GM18870 (cell line): ENCODE measurements around the gene SURF2.
"Not testable (repeated sequence)": the region's sequence is repeated elsewhere in the genome, so short reads cannot be mapped to it uniquely, and the experiment has no call there.

Source experiments
- ATAC-seq: cut with Tn5 transposase; IDR thresholded peaks from one replicate; pipeline ENCODE4 v1.9.1; 2021; ENCODE audit warnings: moderate library complexity; ENCODE audit not compliant: unreplicated experiment

The SURF2 gene

DNA sequence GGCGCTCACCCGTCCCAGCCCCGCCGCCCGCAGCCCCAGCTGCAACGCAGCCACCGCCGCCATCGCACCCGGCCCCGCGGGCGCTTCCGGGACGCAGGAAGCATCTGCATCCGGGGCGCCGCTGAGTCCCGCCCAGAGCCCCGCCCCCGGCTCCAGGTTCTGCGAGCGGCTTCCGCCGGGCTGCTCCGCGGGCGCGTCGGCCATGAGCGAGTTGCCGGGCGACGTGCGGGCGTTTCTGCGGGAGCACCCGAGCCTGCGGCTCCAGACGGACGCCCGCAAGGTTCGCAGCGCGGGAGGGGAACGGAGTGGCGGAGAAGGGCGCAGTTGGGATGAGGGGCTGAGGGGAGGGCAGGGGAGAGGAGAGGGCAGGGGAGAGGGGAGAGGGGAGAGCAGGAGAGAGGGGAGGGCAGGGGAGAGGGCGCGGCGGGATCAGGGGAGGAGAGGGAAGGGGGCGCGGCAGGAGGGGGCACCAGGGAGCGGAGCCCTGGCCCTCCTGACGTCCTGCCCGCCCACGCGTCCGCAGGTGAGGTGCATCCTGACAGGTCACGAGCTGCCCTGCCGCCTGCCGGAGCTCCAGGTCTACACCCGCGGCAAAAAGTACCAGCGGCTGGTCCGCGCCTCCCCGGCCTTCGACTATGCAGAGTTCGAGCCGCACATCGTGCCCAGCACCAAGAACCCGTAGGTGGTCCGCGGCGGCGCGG, at the start of gene SURF2, which contains the start of gene SURF1:
TSS of gene SURF2 (plus strand) at position 160 of the 701 bp plus-strand sequence. CDS start at position 203, 43 bp downstream.
TSS of gene SURF1 (minus strand) at position 97 of the 701 bp plus-strand sequence. CDS start at position 63, 34 bp downstream.
- no peak for ATAC-seq

DNA sequence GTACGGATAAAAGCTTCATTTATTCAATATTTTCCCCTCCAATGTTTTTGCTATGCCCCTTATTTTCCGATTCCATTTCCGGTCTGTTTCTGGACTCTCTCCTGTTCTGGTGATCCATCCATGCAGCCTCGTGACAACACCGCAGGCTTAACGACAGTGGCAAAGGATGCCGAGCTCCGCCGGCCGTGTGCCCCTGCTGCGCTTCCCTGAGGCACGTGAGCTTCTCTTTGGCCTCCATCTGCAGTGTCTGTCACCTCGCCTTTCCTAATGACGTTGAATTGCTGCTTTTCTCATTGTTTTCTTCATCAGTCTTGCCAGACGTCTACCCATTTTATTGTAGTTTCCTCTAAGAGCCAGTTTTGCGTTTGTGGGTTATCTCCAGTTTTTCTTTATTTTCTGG, 49.0 kb upstream of the SURF2 start:
- no peak for ATAC-seq

DNA sequence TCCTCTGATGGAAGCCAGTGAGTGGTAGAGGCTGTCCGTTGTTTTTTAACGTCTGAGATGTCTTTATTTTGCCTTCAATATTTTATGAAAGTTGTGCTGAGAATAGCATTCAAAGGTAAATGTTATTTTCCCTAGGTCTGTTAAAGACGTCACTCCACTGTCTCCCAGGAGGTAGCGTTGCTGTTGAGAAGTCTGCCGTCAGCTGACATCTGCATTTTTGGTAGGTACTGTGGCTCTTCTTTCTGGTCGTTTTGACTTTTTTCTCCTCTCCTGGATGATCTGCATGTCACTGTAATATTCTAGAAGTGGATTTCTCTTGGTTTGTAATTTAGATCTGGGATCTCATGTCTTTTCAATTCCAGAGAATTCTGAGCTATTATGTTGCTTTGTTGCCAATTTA, 46.7 kb upstream of the SURF2 start:
- no peak for ATAC-seq

DNA sequence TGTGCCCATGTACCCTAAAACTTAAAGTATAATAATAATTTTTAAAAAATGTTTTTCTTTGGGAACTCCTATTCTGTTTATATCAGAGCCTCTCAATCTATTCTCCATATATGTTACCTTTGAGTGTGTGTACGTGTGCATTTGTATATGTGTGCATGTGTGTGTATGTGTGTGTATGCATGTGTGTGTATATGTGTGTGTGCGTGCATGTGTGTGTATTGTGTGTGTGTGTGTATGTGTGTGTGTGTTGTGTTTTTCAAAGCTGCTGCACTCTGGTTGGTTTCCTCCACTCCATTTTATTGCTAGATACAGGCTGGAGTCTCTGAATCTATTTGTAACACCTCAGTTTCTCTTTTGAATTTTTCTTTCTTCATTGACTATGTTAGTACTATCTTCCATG, 40.4 kb upstream of the SURF2 start:
- ATAC-seq, result no peak

DNA sequence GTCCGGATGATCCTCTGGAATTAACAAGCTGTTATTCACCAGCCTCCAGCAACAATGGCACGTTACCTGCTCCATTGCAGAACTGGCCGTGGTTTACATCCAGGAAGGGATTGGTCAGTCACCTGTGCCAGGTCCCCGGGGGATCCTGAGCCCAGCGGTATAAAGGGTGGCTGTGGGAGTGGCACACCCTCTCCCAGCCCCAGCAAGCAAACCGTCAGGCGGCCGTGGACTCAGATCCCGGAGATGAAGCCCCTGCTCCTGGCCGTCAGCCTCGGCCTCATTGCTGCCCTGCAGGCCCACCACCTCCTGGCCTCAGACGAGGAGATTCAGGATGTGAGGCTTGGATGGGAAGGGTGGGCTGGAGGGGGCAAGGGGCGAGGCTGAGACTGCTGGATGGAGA, 38.8 kb upstream of the SURF2 start:
- ATAC-seq, result not testable (repeated sequence)

DNA sequence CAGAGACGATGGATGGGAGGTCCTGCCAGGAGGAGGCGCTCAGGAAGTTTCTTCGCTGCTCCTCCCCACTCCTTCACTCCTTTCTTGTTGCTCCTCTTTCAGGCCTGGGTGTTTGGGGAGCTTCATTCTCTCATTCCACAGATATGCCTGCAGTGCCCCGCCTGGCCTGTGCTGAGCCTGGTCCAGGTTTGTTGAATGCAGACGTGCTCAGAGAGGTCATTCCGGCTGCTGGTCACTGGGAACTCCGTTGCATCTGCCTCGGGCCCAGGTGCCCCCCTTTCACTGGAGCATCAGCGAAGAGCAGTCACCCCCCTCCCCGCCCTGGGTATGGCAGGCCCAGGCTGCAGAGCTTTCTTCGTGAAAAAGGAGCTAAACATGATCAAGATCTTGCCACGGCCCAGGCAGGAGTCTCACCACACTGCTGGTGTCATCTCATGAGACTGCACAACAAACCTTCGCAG, 35.9 kb upstream of the SURF2 start:
- ATAC-seq, result no peak

DNA sequence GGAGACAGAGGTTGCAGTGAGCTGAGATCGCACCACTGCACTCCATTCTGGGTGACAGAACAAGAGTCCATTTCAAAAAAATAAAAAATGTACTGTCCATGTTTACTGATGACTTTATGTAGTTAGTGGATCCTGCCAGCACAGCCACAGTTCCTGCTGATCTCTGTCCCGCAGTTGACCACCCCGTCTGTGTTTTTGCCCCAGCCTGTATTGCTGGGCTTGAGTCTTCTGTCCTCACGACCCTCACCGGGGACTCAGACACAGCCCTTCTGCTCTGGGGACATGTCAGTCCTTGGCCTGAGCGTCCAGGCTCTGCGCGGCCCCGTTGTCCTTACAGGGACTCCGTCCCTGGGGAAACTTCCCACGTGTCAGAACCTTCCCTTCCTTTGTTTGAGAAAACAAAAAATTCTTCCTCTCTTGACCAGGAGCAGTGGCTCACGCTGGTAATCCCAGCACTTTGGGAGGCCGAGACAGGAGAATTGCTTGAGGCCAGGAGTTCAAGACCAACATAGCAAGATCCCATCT, 34.9 kb upstream of the SURF2 start:
- no peak for ATAC-seq

DNA sequence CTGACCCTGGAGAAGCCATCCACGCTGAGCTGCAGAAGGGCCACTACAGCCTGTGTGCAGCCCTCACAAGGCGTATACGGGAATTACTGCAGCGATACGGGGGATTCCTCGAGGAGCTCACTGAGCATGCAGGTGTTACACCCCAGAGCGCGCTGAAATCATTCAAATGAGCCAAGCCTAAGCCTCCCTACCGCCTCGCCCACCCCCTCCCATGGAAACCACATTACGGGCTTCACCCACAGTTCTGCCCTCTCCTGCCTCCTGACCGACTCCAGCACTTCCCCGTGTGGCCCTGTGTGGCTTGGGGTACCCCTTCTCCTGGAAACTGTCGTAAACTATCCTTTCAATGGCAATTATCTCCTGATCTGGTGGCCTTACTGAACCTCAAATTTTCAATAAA, 33.6 kb upstream of the SURF2 start:
- no peak for ATAC-seq

DNA sequence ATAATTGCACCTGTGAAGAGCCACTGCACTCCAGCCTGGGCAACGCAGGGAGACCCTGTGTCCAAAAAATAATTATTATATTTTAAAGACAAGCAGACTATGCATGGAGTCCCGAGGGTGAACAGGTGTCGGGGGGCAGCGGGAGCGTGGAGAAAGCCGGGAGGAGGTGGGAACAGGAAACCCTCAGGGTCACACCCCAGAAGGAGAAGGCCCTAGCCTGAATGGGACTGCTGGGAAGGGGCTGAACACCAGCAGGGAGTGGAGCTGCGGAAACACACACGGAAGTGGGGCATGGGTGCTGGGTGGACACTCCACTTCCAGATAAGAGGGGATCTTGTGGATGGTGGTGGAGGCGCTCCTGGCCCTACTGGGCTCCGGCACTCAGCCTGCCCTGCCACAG, 33.1 kb upstream of the SURF2 start:
- ATAC-seq, result no peak

DNA sequence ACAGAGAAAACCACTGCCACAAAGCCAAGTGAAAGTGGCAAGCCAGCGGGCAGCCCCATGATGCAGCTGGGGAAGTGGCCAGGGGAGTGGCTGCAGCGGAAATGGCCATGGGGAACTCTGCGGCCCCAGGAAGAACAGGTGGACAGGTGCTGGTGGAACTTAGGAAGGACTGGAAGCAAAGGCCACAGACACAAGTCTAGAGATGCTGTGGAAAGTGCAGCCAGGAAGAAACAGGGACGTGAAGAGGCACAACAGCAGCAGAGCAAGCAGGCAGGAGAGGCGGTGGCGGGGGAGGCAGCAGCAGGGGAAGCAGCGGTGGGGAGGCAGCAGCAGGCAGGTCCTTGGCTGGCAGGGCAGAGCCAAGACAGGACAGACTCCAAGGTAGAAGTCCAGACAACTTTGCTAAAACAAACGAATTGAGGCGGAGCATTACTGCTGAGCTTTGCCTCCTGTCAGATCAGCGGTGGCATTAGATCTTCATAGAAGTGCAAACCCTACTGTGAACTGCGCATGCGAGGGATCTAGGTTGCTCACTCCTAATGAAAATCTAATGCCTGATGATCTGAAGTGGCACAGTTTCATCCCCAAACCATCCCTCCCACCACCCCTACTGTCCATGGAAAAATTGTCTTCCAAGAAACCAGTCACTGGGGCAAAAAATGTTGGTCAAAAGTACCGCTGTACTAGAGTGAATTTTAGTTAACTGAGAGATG, 32.2 kb upstream of the SURF2 start:
- no peak for ATAC-seq

DNA sequence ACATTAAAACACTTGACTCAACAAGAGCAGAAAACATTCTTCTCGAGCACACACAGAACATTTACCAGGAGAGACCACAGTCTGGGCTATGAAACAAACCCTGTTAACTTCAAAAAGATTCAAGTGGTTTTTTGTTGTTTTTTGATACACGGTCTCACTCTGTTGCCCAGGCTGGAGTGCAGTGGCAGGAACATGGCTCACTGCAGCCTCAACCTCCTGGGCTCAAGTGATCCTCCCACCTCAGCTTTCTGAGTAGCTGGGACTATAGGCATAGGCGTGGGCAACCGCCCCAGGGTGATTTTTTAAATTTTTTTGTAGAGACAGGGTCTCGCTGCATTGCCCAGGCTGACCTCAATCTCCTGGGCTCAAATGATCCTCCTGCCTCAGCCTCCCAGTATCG, 29.3 kb upstream of the SURF2 start:
- ATAC-seq, result not testable (repeated sequence)

DNA sequence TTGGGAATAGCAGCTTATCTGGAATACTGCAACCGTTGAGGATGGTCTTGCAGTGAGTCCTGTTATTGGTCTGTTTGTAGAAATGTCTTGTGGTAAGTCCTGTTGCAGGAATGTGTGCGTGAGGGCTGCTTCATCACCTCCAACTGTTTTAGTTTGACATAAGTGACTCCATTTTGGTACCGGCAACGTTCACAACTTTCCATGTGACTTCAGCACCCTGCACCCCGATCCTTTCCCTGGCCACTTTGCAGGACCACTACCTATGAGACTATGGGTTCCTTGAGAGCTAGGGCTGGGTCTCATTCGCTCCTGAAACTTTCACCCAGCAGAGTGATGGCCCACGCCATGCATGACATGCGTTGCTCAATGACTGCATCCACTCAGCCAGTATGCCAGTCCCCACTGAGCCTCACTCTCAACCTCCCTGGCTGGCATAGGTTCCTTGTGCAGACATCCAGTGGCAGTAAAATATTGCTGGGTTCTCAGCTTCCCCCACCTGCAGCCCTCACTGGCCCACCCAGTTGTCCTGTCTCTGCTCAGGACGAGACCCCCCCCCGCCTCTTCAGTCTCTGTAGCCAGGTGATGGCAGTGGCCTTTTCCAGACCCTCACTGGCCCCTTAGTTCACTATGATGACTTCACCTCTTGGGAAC, 28.4 kb upstream of the SURF2 start:
- no peak for ATAC-seq

DNA sequence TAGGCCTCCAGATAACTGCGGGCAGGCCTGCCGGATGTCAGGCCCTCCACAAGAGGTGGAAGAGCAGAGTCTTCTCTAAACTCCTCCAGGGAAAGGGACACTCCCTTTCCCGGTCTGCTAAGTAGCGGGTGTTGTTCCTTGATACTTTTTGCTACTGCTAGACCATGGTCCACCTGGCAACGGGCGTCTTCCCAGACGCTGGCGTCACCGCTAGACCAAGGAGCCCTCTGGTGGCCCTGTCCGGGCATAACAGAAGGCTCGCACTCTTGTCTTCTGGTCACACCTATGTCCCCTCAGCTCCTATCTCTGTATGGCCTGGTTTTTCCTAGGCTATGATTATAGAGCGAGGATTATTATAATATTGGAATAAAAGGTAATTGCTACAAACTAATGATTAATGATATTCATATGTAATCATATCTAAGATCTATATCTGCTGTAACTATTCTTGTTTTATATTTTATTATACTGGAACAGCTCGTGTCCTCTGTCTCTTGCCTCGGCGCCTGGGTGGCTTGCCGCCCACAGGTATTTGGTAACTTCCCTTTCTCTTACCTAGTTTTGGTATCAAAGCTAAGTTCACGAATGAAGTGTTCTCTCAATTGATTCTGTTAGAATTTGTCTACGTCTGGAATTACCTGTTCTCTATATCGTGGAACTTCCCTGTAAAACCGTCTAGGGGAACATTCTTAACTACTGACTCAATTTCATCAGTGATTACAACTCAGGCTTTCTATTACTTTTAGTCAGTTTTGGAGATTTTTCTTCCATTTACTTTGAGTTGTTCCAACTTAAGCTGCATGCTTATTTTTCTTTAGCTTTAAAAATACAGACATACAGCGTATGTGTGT, 26.8 kb upstream of the SURF2 start:
- ATAC-seq, result not testable (repeated sequence)

DNA sequence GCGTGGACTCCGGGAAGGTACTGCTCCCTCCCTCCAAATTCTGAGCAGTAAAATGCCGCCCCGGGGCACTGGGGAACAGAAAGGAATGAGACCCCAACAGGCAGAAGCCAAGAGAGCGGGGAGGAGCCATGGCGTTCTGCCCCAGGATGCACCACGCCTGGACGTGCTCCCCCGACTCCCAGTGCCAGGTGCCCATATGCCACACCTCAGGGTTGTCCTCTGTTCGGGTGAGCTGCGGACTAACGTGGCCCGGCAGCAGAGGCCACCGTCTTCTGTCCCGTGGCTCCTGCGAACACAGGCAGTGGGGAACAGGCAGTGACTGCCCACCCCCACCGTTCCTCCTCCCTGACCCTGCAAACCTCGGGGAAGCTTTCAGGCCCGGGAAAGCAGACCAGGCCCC, 25.1 kb upstream of the SURF2 start:
- ATAC-seq, result no peak

DNA sequence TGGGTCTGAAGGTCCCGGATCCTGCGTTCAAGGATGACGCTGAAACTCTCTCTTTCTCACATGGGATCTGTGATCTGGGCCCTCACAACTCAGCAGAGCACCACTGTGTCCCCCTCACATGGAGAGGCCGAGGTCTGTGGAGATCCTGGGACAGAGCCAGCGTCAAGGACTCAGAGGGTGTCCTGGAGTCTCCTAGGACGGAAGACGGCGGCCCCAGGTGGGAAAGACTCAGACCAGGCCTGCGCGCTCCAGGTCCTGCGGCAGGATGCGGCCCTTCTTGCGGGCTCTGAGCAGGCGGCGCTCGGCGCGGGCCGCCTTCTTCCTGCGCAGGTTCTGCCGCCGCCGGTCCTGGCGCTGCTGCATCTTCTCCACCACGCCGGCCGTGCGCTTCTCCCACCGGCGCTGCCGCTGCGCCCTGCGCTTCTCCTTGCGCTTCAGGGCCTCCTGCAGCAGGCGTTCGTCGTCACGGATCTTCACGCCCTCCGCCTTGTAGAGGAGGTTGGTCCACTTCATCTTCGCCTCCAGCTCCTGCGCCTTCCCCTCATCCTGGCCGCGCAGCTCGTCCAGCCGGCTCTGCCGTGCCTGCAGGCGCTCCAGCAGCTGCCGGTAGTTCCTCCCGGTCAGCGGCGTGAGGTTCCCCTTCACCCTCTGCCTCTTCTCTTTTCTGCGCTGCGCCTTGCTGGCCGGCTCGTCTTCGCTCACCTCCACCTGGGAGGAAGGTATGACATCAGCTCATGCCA, 24.5 kb upstream of the SURF2 start:
- no peak for ATAC-seq

DNA sequence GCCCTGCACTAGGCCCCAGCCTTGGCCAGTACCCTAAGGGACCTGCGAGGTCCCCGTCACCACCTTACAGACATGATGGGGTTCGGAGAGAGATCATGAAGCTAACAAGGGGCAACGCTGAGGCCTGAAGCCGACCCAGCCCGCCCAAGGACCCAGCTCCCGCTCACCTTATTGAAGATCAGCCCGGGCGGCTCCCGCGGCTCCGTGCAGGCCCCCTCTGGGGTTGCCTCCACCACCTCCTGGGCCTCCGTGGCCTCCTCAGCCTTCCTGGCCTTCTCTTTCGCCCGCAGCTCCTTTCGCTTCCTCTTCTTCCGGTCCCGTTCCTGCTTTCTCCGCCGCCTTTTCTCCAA, 24.0 kb upstream of the SURF2 start:
- no peak for ATAC-seq

DNA sequence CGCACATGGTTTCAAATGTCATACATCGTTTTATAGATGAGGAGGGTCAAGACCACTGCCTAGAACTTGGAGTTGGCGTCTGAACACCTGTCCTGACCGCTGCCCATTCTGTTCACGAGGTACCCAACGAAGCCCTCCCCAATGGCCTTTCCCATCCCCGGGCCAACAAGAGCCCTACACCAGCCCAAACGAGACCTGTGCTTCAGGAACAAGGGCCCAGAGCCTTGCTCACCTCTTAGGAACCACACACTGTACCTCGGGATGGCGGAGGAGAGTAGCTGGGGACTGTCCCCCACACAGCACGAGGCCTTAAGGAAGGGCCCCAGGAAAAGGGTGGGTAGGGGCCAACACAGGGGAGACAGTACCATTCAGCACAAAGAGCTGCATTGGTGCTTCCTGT, 23.3 kb upstream of the SURF2 start:
- ATAC-seq, result no peak

DNA sequence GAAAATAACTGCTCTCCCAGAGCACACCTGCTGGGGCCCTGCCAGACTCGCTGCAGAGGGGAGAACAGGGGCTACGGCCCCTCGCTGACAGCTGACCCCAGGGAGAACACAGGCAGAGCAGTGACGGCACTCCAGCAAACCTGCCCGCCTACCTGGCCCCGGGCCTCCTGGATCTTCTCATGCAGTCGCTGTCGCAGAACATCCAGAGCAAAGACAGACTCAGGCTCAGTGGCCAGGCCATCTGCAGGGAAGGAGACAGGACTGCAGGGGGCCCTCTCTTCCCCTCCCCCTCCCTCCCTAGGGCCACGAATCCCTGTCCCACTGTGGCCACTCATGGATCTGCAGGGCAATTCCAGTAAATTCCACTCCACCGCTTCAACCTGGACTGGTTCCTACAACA, 22.8 kb upstream of the SURF2 start:
- ATAC-seq, result no peak

DNA sequence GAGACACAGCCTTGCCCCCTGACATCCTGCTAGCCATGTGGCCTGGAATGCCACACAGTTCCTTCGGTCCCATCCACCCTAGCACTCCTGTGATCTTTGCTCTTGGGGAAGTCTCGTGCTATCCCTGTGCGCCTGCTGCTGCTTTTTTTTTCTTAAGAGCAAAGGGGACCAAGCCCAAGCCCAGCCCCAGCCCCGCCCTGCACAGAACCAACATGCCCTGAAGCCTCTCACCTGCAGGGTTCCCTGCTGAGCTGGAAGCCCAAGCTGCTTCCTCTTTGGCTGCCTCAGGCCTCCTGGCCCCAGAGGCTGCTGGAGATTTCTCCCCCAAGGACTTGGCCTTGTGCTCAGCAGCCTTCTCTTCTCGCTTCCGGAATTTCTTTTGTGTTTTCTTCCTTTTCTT, 22.2 kb upstream of the SURF2 start:
- ATAC-seq, result no peak

DNA sequence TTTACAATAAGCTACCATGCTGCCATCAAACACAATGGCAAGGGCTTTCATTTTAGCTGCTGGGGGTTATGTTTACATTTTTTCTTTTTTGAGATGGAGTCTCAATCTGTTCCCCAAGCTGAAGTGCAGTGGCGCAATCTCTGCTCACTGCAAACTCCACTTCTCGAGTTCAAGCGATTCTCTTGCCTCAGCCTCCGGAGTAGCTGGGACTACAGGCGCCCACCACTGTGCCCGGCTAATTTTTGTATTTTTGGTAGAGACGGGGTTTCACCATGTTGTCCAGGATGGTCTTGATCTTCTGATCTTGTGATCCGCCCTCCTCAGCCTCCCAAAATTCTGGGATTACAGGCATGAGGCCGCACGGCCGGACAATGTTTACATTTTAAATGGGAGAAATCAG, 21.5 kb upstream of the SURF2 start:
- ATAC-seq, result not testable (repeated sequence)
